GM04503 (cell line): ENCODE results near the gene FNTB.
"Not testable (repeated sequence)": the region's sequence is repeated elsewhere in the genome, so short reads cannot be mapped to it uniquely, and the experiment has no call there.

Experiments used
- DNase-seq: peaks from one replicate; pipeline ENCODE4 v3.0.0-alpha.2; 2012; ENCODE audit warnings: low read depth

FNTB gene

GRCh38 chr14:65019944-65020566, 33.4 kb downstream of the FNTB start:
- peak; percentile 44 for DNase-seq

DNA sequence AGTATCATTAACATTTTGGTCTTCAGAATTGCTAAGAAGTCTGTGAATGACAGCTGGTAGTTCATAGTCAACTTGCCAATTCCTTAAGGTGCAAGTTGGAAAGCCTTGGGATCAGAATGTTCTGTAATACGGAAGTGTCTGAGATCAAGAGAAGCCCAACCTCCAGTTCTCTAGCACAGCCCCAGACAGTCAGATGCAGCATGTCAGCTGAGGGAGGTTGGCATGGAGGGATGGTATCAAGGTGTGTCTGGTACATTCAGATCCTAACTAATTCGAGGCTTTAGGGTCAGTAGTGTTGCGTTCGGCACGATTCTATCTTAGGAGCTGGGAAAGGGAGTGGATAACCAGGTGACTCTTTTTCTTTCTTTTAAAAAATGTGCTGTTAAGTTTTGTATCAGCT, 38.3 kb downstream of the FNTB start:
- no peak for DNase-seq

- no peak for DNase-seq
Measured at GRCh38 chr14:65025818-65026217, 39.1 kb downstream of the FNTB start.

DNA sequence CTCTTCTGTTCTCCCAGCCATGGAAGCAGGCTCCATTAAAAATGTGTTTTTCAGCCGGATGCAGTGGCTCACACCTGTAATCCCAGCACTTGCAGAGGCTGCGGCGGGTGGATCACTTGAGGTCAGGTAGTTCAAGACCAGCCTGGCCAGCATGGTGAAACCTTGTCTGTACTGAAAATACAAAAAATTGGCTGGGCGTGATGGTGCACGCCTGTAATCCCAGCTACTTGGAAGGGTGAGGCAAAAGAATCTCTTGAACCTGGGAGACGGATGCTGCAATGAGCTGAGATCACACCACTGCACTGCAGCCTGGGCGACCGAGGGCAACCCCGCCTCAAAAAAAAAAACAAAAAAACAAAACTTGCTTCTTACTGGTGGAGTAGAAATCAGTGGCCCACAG, 39.8 kb downstream of the FNTB start:
- DNase-seq = no peak

- DNase-seq = no peak
Measured at GRCh38 chr14:65027127-65027799, 40.6 kb downstream of the FNTB start.

- no peak for DNase-seq
Measured at GRCh38 chr14:65028937-65029336, 42.2 kb downstream of the FNTB start.

GRCh38 chr14:65031321-65031720, 44.6 kb downstream of the FNTB start:
- not testable (repeated sequence) for DNase-seq

GRCh38 chr14:65032319-65032718, 45.6 kb downstream of the FNTB start:
- no peak for DNase-seq

DNA sequence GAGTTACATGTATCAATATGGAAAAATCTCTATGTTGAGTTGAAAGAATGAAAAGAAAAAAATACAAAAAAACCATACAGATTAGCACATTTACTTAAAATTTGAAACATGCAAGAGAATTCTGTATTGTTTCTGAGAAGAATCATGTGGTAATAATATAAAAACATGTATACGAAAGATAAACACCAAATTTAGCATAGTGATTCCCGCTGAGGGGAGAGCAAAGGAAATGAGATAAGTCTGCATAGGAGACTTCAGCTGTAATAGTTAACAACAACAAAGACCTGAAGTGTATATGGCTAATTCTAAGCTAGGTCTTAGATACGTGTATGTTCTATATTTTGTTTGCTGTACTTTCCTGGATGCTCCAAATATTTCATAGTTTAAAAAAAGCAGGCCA, 46.5 kb downstream of the FNTB start:
- no peak for DNase-seq

GRCh38 chr14:65034021-65034420, 47.3 kb downstream of the FNTB start:
- DNase-seq = no peak

DNA sequence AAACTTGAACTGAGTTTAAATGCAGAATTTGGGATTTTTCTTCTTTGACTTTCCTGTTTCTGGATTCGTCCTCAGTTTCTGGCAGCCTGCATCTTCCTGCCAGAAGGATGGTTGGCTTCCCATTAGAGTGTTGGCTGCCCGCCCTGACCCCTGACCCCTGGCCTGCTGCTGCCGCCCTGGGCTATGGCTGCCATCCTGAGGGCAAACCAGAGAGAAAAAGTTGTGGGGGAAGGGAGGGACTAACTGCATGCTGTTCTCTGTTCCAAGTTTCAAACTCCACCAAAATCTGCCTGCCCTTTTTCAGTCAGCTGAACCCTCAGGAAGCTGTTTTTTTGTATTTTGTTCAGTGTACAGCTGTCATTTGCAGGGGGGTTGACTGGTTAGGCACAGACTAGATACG, 48.4 kb downstream of the FNTB start:
- no peak for DNase-seq

DNA sequence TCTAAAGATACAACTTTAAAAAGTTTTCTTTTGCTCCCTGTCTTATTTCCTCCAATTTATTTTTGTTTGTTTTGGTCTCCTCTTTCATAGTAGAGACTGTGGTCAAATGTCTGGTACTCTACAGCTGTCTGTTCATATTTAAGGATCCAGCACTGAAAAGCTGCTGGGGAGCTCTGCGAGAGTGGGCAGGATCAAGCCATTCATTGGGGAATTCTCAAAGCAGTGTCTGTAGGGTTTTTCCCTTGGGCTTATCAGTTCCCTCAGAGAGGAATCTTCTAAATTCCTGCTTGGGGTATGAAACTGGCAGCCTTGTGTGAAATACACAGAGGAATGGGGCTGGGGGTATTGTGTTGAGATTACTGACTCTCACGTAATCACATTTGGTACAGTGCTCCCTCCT, 52.3 kb downstream of the FNTB start:
- no peak for DNase-seq

GRCh38 chr14:65040666-65041433, 54.2 kb downstream of the FNTB start:
- no peak for DNase-seq

DNA sequence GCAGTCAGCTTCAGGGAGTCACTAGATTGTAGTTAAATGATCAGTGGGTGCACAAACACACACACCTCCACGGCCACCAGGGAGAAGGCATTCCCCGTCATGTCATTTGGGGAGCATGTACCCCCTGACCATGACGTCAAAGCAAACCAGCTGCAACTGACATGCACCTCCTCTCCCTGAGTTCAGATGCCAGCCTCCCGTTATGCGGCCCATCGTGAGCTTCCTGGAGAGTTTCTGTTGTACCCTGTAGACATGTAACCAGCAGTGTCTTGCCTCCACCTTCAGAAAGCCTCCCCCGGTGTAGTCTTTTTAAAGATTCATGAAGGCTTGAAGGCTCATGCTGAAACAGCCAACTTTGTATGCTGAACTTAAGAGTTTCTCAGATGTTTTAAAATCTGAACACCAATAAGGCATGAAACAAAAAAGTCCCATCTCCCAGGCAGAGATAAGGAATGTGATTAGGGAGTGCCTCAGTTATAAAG, 54.8 kb downstream of the FNTB start:
- no peak for DNase-seq

GRCh38 chr14:65042296-65042695, 55.6 kb downstream of the FNTB start:
- no peak for DNase-seq

- no peak for DNase-seq
Measured at GRCh38 chr14:65042731-65043372, 56.2 kb downstream of the FNTB start.

DNA sequence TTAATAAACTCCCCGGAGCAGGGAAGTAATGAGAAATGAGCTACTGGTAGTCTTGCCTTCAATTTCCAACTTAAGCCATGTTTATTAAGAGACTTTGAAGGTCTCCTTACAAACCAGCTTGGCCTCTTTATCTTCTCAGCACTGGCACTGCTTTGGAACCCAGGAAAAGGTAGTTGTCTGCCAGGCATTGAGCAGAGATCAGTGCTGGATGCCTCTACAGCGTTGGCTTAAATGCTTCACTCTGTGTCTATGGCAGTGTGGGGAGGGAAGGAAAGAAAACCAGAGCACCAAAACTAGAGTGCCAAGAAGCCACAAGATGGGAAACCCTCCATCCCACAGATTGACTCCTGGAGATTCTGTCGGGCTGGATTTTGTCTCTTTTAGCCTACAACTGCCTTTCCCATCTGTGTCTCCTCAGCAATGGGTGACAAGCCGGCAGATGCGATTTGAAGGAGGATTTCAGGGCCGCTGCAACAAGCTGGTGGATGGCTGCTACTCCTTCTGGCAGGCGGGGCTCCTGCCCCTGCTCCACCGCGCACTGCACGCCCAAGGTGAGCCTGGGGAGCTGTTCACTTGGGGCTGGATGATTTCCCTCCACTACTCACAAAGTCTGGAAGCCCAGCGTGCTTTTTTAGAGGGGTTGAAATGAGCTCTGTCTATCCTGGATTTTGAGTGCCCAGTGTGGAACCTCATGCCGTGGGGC, 57.3 kb downstream of the FNTB start:
- DNase-seq = no peak

DNA sequence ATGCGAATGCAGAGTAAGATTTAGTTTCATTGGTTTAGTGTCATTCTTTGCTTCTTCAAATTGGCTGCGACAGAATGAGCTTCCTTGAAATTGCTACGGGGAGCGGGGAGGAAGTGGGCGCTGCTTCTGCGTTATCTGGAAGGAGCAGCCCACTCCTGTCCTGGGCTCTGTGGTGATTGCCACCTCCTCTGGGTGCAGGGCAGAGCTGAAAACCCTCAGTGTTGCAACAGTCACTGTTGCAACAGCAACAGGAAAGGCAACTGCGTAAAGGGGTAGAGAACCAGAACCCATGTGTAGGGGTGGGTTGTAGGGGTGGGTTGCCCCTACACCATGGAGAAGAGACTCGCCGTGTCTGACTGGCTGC, 57.9 kb downstream of the FNTB start:
- no peak for DNase-seq

DNA sequence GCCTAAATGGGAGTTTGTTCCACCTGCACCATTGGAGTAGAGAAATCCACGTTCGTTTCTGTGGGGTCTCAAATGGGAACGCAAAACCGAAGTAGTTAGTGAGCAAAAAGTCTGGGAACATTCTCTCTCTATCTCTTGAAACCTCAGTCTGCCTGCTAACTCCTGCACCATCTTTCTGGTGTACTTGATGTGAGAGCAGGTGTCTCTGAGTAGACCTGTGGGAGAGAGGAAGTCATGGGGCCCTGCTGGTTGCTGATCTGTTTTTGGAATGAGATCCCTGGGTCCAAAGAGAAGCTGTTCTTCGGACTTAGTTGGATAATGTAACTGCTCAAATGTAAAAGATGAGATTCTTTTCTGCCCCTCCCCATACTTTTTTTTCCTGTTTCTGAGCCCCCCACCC, 58.3 kb downstream of the FNTB start:
- DNase-seq = no peak

GRCh38 chr14:65045709-65046108, 59.0 kb downstream of the FNTB start:
- no peak for DNase-seq

- DNase-seq = no peak
Measured at GRCh38 chr14:65052832-65053231, 66.1 kb downstream of the FNTB start.

- DNase-seq = no peak
Measured at GRCh38 chr14:65053466-65053865, 66.8 kb downstream of the FNTB start.
